Neuronal stem cell (in vitro differentiated cells): ENCODE results near the gene CAMKK1.

Source experiments
- DNase-seq: peaks from one replicate; pipeline ENCODE4 v3.0.0-alpha.2; 2013; ENCODE audit warnings: low spot score
- H2AFZ ChIP-seq: one replicate; pipeline ENCODE4 v1.6.1; 2013; ENCODE audit warnings: mild to moderate bottlenecking, low read length, inconsistent platforms
- H2AK5ac ChIP-seq: 2 replicates; pipeline ENCODE4 v1.6.1; 2013; ENCODE audit warnings: low read depth, mild to moderate bottlenecking, inconsistent platforms, low read length, moderate library complexity, mixed read lengths
- H2BK120ac ChIP-seq: 2 replicates; pipeline ENCODE4 v1.6.1; 2013; ENCODE audit warnings: low read depth, mild to moderate bottlenecking, inconsistent platforms, low read length, moderate library complexity, mixed read lengths
- H2BK12ac ChIP-seq: one replicate; pipeline ENCODE4 v1.6.1; 2013; ENCODE audit warnings: low read length, inconsistent platforms
- H2BK15ac ChIP-seq: 2 replicates; pipeline ENCODE4 v1.6.1; 2013; ENCODE audit warnings: mild to moderate bottlenecking, low read length, inconsistent platforms, mixed read lengths
- H2BK5ac ChIP-seq: one replicate; pipeline ENCODE4 v1.6.1; 2013; ENCODE audit warnings: inconsistent platforms, mild to moderate bottlenecking, low read length, moderate library complexity
- H3K14ac ChIP-seq: one replicate; pipeline ENCODE4 v1.6.1; 2013; ENCODE audit warnings: low read length, inconsistent platforms
- H3K18ac ChIP-seq: 2 replicates; pipeline ENCODE4 v1.6.1; 2013; ENCODE audit warnings: low read length, inconsistent platforms
- H3K23ac ChIP-seq: 2 replicates; pipeline ENCODE4 v1.6.1; 2013; ENCODE audit warnings: low read depth, mild to moderate bottlenecking, mixed read lengths, low read length, inconsistent platforms; ENCODE audit not compliant: poor library complexity
- H3K27ac ChIP-seq: replicated peaks from 3 replicates; pipeline ENCODE4 v1.5.1; 2013; ENCODE audit warnings: low read length, inconsistent platforms
- H3K27me3 ChIP-seq, 3 experiments: 2 replicates each; pipeline ENCODE4 v1.6.1; 2013; ENCODE audit warnings: low read length in 3 of 3, mild to moderate bottlenecking in 2 of 3, inconsistent platforms in 1 of 3, low read depth in 1 of 3, mixed read lengths in 1 of 3, moderate library complexity in 1 of 3; ENCODE audit not compliant: control insufficient read depth in 3 of 3, insufficient read depth in 3 of 3
- H3K36me3 ChIP-seq, 2 donors: replicated peaks in 1 of 2; 2 replicates each; pipeline ENCODE4 v1.6.1; 2013; ENCODE audit warnings: low read length in 2 of 2; ENCODE audit not compliant: control insufficient read depth in 2 of 2, insufficient read depth in 2 of 2
- H3K4ac ChIP-seq: 2 replicates; pipeline ENCODE4 v1.6.1; 2013; ENCODE audit warnings: inconsistent platforms, mild to moderate bottlenecking, low read length, moderate library complexity
- H3K4me1 ChIP-seq, 2 donors: 1 replicate in 1 of 2; 2 replicates in 1 of 2; pipeline ENCODE4 v1.6.1; 2013; ENCODE audit warnings: low read length in 2 of 2, low read depth in 1 of 2; ENCODE audit not compliant: control insufficient read depth in 2 of 2, insufficient read depth in 1 of 2
- H3K4me2 ChIP-seq: one replicate; pipeline ENCODE4 v1.6.1; 2013; ENCODE audit warnings: mild to moderate bottlenecking, low read length, inconsistent platforms; ENCODE audit not compliant: insufficient read depth, poor library complexity, severe bottlenecking
- H3K4me3 ChIP-seq, 2 donors: 2 replicates each; pipeline ENCODE4 v1.5.1; 2013; ENCODE audit warnings: low read length in 2 of 2, mild to moderate bottlenecking in 2 of 2, inconsistent platforms in 1 of 2, moderate library complexity in 1 of 2
- H3K79me1 ChIP-seq: one replicate; pipeline ENCODE4 v1.6.1; 2013; ENCODE audit warnings: low read depth, mild to moderate bottlenecking, inconsistent platforms, low read length, moderate library complexity
- H3K9ac ChIP-seq: one replicate; pipeline ENCODE4 v1.6.1; 2013; ENCODE audit warnings: mild to moderate bottlenecking, low read depth, low read length, inconsistent platforms; ENCODE audit not compliant: poor library complexity
- H3K9me3 ChIP-seq, 2 donors: replicated peaks in 1 of 2; 2 replicates each; pipeline versions ENCODE3 to v1.6.1; 2013; ENCODE audit warnings: low read length in 2 of 2, mild to moderate bottlenecking in 2 of 2, inconsistent platforms in 1 of 2, low read depth in 1 of 2, mixed read lengths in 1 of 2, moderate library complexity in 1 of 2; ENCODE audit not compliant: control insufficient read depth in 2 of 2, insufficient read depth in 1 of 2
- H4K8ac ChIP-seq: one replicate; pipeline ENCODE4 v1.6.1; 2013; ENCODE audit warnings: low read depth, mild to moderate bottlenecking, inconsistent platforms, low read length, moderate library complexity
- H4K91ac ChIP-seq: one replicate; pipeline ENCODE4 v1.6.1; 2013; ENCODE audit warnings: low read length, low read depth, mild to moderate bottlenecking, inconsistent platforms; ENCODE audit not compliant: poor library complexity
- WGBS, 2 donors: extraction: QIAGEN DNeasy Blood & Tissue Kit; methylation state at CpG; one replicate each; pipeline ENCODE4 v1.1.7; 2013; ENCODE audit warnings: missing lambda C conversion rate in 2 of 2, mixed read lengths in 1 of 2; ENCODE audit not compliant: insufficient read length in 2 of 2, insufficient replicate concordance in 1 of 2; ENCODE audit errors: extremely low coverage in 2 of 2; 5-methylcytosine and 5-hydroxymethylcytosine counted together

CAMKK1 gene

DNA sequence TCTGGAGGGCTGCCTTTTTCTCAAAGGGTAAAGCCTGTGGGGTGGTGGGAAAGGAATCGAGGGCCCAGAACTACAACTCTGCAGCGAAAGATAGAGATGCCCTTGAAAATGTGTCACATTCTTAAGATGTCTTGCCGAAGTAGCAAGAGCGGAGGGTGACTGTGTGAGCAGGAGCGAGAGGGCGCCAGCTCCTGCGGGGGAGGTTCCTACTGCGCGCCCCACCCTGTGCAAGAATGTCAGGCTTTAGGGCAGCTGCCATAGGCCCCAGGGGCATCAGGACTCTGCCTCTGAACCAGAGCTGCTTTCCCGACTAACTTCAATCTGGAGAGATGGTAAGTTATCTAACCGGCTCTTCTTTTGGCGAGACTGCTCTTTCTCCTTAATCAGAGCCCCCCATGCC is 80.1 kb downstream of the CAMKK1 start:
- H3K79me1 ChIP-seq: no peaks in the 10 kb centered on the region
- H2AFZ ChIP-seq: no peak overlapping the region
- no peak overlapping the region for H3K27ac ChIP-seq
- H3K9ac ChIP-seq: no peak overlapping the region
- no peak overlapping the region for H3K23ac ChIP-seq
- H2AK5ac ChIP-seq: no peak overlapping the region
- DNase-seq: no peak
- H2BK120ac ChIP-seq: no peak overlapping the region
- H2BK5ac ChIP-seq: no peak overlapping the region
- H3K18ac ChIP-seq: no peak overlapping the region
- no peaks in the 10 kb centered on the region for H3K9me3 ChIP-seq
- H2BK15ac ChIP-seq: no peak overlapping the region
- H3K4me1 ChIP-seq: no peaks in the 10 kb centered on the region
- no peak overlapping the region for H3K14ac ChIP-seq
- peaks cover 42 to 99% of the 10 kb centered on the region in 2 donors for H3K36me3 ChIP-seq
- H2BK12ac ChIP-seq: no peak overlapping the region
- no peaks in the 10 kb centered on the region for H3K27me3 ChIP-seq
- no peak overlapping the region for H4K91ac ChIP-seq
- WGBS, 2 donors: no CpG with 5 or more reads among the region's 12 CpGs
- no peak overlapping the region for H3K4ac ChIP-seq
- H4K8ac ChIP-seq: no peak overlapping the region
- no peak overlapping the region for H3K4me2 ChIP-seq
- H3K4me3 ChIP-seq: no peak overlapping the region

- no peak overlapping the region for H3K9ac ChIP-seq
- no CpG with 5 or more reads among the region's 10 CpGs for WGBS, 2 donors
- H4K91ac ChIP-seq: no peak overlapping the region
- no peak overlapping the region for H2AK5ac ChIP-seq
- H3K4me1 ChIP-seq: no peaks in the 10 kb centered on the region
- no peak overlapping the region for H3K14ac ChIP-seq
- no peak overlapping the region for H2BK15ac ChIP-seq
- no peak overlapping the region for H3K18ac ChIP-seq
- no peak for DNase-seq
- no peak overlapping the region for H2BK5ac ChIP-seq
- H3K9me3 ChIP-seq: no peaks in the 10 kb centered on the region
- H3K27ac ChIP-seq: no peak overlapping the region
- no peak overlapping the region for H3K4me2 ChIP-seq
- peaks cover 45 to 100% of the 10 kb centered on the region in 2 donors for H3K36me3 ChIP-seq
- no peak overlapping the region for H3K4ac ChIP-seq
- no peak overlapping the region for H2BK12ac ChIP-seq
- H3K23ac ChIP-seq: no peak overlapping the region
- no peaks in the 10 kb centered on the region for H3K27me3 ChIP-seq
- no peak overlapping the region for H4K8ac ChIP-seq
- no peak overlapping the region for H2AFZ ChIP-seq
- no peaks in the 10 kb centered on the region for H3K79me1 ChIP-seq
- no peak overlapping the region for H2BK120ac ChIP-seq
- no peak overlapping the region for H3K4me3 ChIP-seq
Observed at GRCh38 chr17:3812284-3812683, 80.6 kb downstream of the CAMKK1 start.
